NCI-H2227 (cell line): Measurements from ENCODE around the gene BCL11A.
"Not testable (repeated sequence)": the region's sequence is repeated elsewhere in the genome, so short reads cannot be mapped to it uniquely, and the experiment has no call there.

Experiments used
- DNase-seq: peaks from one replicate; lab custom pipeline; 2025; ENCODE audit not compliant: unreplicated experiment; lab: John Stamatoyannopoulos, UW

BCL11A gene

GRCh38 chr2:60440079-60440766, 113.2 kb downstream of the BCL11A start:
- no peak for DNase-seq

GRCh38 chr2:60439219-60439974, 114.1 kb downstream of the BCL11A start:
- DNase-seq, result peak; percentile 27

DNA sequence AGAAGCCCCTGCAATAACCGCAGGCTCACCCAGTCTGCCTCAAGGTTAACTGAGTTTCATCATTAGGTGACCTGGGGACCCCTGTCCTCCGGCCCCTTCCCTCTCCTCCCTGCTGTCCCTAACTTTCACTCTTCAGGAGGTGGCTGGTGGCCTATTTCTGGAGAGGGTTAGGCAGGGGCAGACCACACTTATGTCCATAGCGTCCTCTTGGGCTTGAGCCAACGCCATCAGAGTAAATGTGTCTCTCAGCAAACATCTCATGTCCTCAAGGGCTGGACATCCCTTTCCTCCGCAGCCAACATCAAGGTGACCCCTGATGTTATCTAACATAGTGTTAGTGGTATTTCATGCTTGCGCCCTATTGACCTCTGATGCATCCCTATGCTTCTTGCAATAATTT, 114.8 kb downstream of the BCL11A start:
- no peak for DNase-seq

DNA sequence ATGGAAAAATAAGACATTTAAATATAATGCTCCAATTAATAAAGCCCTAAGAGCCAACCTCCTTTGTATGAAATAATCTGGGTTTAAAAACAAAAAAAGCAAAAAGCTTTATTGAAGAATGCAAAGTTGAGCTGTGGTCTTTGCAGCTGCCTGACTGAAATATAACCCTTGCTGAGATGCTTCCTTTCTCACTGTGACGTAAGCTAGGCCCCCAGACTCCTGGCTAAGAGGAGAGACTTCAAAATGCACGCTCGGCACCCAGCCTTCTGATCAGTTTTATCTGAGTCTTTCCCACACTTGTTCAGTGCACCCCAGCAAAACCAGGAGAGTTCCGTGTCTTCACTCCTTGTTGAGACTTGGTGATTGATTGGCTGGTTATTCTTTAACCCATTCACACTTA, 115.3 kb downstream of the BCL11A start:
- no peak for DNase-seq

- no peak for DNase-seq
These were observed 116.3 kb downstream of the BCL11A start for GRCh38 chr2:60437080-60437696.

DNA sequence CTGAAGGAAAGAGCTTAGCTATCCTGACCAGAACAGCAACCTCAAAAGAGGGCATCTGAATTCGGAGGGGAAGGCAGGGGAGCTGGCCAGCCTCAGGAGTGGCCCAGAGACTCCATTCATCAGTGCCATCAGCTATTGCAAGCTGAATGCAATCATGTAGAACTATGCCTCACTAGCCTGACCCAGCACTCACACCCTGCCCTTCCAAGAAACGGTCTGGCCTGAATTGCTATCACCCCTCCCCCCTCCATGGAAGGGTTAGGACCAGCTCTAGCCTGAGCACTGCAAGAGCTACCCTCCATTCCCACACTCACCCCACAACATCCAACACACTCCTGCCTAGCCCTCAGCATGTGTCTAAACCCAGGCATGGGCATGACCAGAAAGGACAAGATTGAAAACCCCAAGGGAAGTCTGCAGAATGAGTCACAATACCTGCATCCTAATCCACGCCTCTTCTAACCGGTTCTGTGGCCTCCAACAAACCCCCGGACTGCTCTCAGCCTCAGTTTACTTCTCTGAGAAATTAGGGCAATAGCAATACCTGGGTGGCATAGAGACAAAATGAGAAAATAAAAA, 120.3 kb downstream of the BCL11A start:
- DNase-seq, result no peak

DNA sequence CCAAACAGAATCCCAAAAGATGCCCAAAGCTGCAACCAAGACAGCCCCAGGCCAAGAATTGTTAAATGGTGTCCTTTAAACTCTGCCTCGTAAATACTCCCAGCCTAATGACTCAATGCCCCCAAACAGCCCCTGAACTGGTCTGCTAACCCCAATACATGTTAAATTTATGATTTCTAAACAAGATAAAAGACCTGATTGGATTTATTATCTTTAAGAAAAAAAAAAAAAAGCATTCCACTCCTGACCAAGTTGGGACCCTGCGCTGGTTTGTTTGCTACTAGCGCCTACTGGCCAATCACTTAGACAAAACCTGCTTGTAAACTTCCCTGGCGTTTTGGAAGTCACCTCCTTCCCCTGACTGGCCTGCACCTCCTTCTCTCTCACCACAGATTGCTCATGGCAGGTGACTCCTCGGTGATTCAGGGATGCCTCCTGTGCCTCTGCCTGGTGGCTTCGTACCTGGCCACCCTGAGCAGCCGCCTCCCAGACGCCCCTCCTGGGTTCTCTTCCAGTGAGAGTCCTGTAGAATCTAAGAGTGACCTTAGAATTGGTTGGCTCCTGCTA, 121.3 kb downstream of the BCL11A start:
- no peak for DNase-seq

- DNase-seq, result no peak
These were observed 123.8 kb downstream of the BCL11A start for GRCh38 chr2:60429681-60430080.

DNA sequence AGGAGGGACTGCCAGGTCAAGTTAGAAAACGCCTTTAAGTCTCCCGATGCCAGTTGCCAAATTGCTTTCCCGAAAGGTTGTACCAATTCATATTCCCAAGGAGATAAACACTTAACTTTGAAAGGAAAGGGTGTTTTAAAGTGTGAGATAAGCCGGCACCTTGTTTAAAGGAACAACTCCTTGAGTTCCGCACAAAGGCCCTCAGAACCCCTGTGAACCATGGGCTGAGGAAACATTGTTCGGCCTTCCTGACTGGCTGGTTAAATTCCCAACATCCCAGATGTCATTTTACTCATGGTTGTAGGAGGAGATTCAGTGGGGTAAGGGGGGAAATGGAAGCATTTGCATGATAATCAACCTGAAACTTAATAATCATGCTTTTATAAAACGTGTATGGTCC, 126.6 kb downstream of the BCL11A start:
- no peak for DNase-seq

GRCh38 chr2:60426341-60426740, 127.1 kb downstream of the BCL11A start:
- DNase-seq, result no peak

DNA sequence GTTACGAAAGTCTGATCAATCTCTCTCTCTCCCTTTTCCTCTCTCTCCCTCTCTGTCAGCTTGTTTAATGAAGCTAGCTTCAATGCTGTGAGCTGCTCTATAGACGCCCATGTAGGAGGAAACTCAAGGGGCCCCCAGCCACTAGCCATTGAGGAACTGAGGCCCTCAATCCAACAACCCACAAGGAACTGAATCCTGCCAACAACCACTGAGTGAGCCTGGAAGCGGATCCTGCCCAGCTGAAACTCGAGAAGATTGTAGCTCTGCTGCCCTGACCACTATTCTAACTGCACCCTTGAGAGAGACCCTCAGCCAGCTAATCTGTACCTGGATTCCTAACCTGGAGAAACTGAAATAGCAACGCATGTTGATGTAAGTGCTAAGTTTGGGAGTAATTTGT, 129.2 kb downstream of the BCL11A start:
- DNase-seq, result no peak

DNA sequence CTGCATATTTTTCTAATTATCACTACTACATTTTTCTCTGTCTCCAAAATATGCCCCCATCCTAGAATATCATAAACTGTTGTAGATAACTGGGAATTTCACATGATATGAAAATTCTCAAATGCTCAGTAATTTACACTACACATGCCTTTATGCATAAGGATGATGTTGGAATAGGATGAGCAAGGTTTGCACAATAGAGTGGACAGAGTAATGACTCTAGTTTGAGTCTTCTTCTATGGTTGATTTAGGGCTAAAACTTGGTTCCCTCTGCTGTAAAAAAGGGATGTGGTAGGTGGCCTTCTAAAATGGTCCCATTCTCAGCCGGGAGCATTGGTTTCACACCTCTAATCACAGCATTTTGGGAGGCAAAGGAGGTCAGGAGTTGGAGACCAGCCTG, 129.9 kb downstream of the BCL11A start:
- DNase-seq, result no peak

- no peak for DNase-seq
These were observed 130.5 kb downstream of the BCL11A start for GRCh38 chr2:60422826-60423483.

DNA sequence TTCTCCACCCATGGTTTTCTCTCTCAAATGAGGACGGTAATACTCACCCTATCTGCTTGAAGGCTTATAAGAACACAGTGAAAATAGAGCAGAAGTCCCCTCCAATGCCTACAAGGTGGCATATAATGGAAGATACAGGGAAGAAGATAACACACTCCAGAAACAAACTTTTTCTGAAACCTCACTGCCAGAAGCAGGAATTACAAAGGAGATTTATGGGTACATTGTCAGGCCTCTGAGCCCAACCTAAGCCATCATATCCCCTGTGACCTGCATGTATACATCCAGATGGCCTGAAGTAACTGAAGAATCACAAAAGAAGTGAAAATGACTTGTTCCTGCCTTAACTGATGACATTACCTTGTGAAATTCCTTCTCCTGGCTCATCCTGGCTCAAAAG, 136.2 kb downstream of the BCL11A start:
- DNase-seq, result not testable (repeated sequence)

DNA sequence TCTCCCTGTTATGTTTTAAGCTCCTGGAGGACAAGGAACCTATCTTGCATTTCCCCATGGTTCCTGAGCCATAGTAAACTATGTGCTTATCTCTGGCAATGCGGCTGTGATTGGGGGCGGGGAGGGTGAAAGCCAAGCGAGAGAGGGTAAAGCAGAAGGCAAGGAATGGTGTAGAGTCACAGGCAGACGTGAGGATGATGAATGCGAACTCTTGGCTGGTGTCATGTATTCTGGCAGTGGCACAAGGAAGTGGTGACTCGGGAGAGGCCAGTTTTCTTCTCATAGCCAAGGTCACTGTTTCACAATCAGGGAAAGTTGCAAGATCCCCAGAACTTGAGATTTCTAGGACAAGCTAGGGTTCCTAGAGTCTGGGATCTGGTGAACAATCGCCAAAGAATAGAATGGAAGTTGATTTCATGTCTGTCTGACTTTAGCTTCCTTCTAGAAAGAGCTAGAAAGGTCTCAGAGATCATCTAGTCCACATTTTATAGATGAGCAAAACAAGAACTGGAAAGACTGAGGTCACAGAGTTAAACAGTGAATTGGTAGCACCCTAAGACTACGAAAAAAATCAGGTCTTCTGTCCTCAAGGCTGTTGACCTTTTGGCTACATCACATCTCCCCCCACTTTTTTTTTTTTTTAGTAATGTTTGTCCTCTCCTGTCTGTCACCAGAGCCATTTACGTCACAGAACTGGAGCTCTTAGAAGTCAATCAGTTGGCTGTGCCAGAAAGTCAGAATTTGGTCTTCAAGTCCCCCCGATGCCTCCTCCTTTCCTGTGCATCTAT, 137.0 kb downstream of the BCL11A start:
- DNase-seq, result no peak

DNA sequence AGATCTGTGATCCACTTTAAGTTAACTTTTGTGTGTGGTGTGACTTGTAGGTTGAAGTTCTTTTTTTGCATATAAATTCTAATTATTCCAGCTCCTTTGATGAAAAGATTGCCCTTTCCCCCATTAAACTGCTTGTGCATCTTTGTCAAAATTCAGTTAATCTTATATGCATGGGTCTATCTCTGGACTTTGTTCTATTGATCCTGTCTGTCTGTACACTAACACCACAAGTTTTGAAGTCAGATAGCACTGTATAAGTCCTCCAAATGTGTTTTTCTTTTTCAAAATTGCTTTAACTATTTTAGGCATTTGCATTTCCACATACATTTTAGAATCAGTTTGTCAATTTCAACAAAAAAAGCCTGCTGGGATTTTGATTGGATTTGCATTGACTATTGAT, 137.6 kb downstream of the BCL11A start:
- DNase-seq, result no peak

- DNase-seq, result no peak
These were observed 138.8 kb downstream of the BCL11A start for GRCh38 chr2:60414495-60415138.

GRCh38 chr2:60413814-60414168, 139.7 kb downstream of the BCL11A start:
- no peak for DNase-seq

- no peak for DNase-seq
These were observed 140.2 kb downstream of the BCL11A start for GRCh38 chr2:60413069-60413813.
